Heart left ventricle (tissue), 16 donors: ENCODE measurements around the gene RAB7B. TPM values are rescaled to one million over a fixed set of nuclear protein-coding genes. Genes with fewer than 3 reads are reported as not detected.

Source experiments
- ATAC-seq, 4 donors: fragments of 200-7000 bp; cut with Tn5 transposase; one replicate each; pipeline ENCODE4 v1.9.1; 2020 to 2022; ENCODE audit warnings: moderate library complexity in 4 of 4, mild to moderate bottlenecking in 3 of 4, moderate number of reproducible peaks in 1 of 4
- DNase-seq, 5 donors: peaks; one replicate each; pipeline ENCODE4 v3.0.0-alpha.2; 2020
- H3K27ac ChIP-seq, 12 donors: fragments of 200-600 bp; sonication (generic) in 4 of 12; one replicate each; pipeline versions ENCODE4 v1.5.0 to v1.8.0; 2016 to 2022; ENCODE audit warnings: mild to moderate bottlenecking in 2 of 12
- H3K27me3 ChIP-seq, 9 donors: fragments of 200-600 bp; sonication (generic) in 2 of 9; one replicate each; pipeline versions ENCODE4 v1.5.1 to v1.8.0; 2016 to 2022; ENCODE audit warnings: mild to moderate bottlenecking in 3 of 9
- H3K36me3 ChIP-seq, 9 donors: fragments of 200-600 bp; sonication (generic) in 2 of 9; one replicate each; pipeline versions ENCODE4 v1.5.0 to v1.8.0; 2018 to 2022; ENCODE audit warnings: mild to moderate bottlenecking in 2 of 9
- H3K4me1 ChIP-seq, 12 donors: fragments of 200-600 bp; sonication (generic) in 4 of 12; one replicate each; pipeline versions ENCODE4 v1.5.0 to v1.8.0; 2016 to 2022; ENCODE audit warnings: mild to moderate bottlenecking in 3 of 12
- H3K4me3 ChIP-seq, 12 donors: fragments of 200-600 bp; sonication (generic) in 4 of 12; one replicate each; pipeline versions ENCODE4 v1.5.0 to v1.8.0; 2017 to 2022; ENCODE audit warnings: mild to moderate bottlenecking in 9 of 12, moderate library complexity in 4 of 12
- H3K9me3 ChIP-seq, 12 donors: fragments of 200-600 bp; sonication (generic) in 4 of 12; one replicate each; pipeline versions ENCODE4 v1.5.0 to v1.8.0; 2016 to 2022; ENCODE audit warnings: mild to moderate bottlenecking in 1 of 12
- POLR2A ChIP-seq, 2 donors: fragments of 450-650 bp; IDR thresholded peaks; one replicate each; pipeline ENCODE4 v1.6.1; 2017; ENCODE audit warnings: antibody characterized with exemption in 2 of 2, mild to moderate bottlenecking in 2 of 2, moderate library complexity in 2 of 2
- WGBS, 4 donors: extraction: QIAGEN DNeasy Blood & Tissue Kit in 2 of 4; methylation state at CpG; one replicate each; pipeline versions ENCODE4 v1.1.5 to v1.1.7; 2013 to 2018; 5-methylcytosine and 5-hydroxymethylcytosine counted together
- intact Hi-C, 10 donors: fragments of 100-400 bp; cut with DNase I; formaldehyde crosslinking; loops; one replicate each; pipeline versions ENCODE4 v1.11.1 to v1.14.2; 2022
- polyA plus RNA-seq, 2 donors: library from polyadenylated mRNA; stranded (reverse); fragments of 200-250 nt; gene quantifications; one replicate each; pipeline ENCODE4 v1.2.3, GENCODE V29; 2013
- total RNA-seq, 9 donors: library from RNA; depleted of rRNA in 2 of 9; stranded (reverse); fragments of >200 nt in 2 of 9; fragmentation: NEBNext Ultra II Directional in 3 of 9; extraction: Animal tissue kit (Norgen Biotek cat#: 25700) in 3 of 9; gene quantifications; one replicate each; pipeline versions ENCODE4 v1.1.0 to v1.2.4, GENCODE V29; 2016 to 2023
- TF ChIP-seq, protein P1 (sequence below), 12 donors: fragments of 200-600 bp; sonication (generic) in 4 of 12; IDR thresholded peaks; one replicate each; pipeline versions ENCODE4 v1.5.0 to v1.8.0; 2018 to 2022; ENCODE audit warnings: antibody characterized with exemption in 12 of 12, mild to moderate bottlenecking in 5 of 12
- donor health status: ischemic (EF 13 %, LVEDD 7.1; RV severe dilation, severe dysfunction).
- donor health status: healthy with polysubstance abuse.
- donor health status: DM: no; HTN: yes; CAD: no.
- donor health status: DM: no; HTN: no; CAD: no.
- donor health status: ischemic (EF 25% LVEDD 6.9; RV normal size, moderate dysfunction).
- donor health status: ischemic (EF 25% LVEDD 5.7; RV mildly dilated, moderate dysfunction).
- donor health status: healthy.
- donor health status: DM: yes; HTN: yes; CAD: no.
- donor health status: ischemic (EF 35%, LVEDD 5.7; RV mildly dilated, moderate dysfunction).
- donor health status: nonischemic (EF 11% LVEDD 7.7; RV severe dilation, severe dysfunction).
- donor health status: DM: yes; HTN: yes; CAD: no.
- donor health status: PGD.
- donor health status: ischemic (EF 29% LVEDD 5.4; RV normal size, mild dysfunction).
- donor health status: nonischemic (EF 23%, LVEDD 6.1; RV moderate dilation, normal function).

The RAB7B gene
- total and polyA plus RNA-seq, 11 donors, result 0.31 to 11.1 (median 1.1) TPM

DNA sequence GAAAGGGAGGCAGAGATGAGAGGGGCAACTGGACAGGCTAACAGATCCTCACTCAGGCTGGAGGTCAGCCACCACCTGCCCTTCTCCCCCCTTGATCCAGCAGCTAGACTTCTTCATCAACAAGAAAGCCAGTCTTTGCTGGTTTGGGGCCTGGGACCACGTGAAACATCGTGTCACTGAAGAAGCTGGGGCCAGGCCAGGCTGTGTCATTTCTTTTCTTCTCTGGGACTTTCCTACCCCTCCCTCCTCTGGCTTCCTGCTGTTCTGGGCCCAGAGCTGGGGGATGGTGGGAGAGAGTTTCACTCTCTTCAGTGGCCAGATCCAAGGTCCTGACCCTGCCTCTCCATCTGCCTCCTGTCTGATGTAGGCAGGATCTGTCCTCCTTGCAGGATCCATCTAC, 41.8 kb downstream of the RAB7B start:
- peak in 3 of 4 donors; percentile 27 to 69 (median 33) for ATAC-seq

DNA sequence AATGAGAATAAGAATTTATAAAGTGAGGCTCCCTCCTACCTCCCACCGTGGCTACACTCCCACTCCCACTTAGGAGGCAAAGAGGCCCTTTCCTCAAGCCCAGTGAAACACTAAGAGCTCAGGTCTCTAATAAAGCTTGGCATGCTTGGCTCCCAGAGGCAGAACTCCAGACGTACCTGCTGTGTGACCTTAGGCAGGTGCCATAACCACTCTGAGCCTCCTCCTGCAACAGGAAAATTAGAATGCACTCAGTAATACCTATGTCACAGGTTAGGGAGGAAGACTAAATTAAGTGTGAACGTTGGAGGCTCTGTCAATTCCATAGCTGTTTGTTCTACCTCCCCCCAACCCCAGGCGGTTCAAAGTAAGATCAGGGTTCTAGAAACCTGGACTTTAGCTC, 43.4 kb downstream of the RAB7B start:
- H3K4me3 ChIP-seq, result no peak overlapping the region
- H3K36me3 ChIP-seq, result no peaks in the 10 kb centered on the region
- DNase-seq (no peak), ATAC-seq (no peak)
- H3K9me3 ChIP-seq, result no peaks in the 10 kb centered on the region
- intact Hi-C loops, result loop anchor here in 2 of 10 donors (5.0 kb wide), 1 partner anchor 32 kb away; no protein-coding TSS in a partner anchor
- H3K27ac ChIP-seq, result no peak overlapping the region
- 87 to 90% (median 88%) methylated on average over 4 of the region's 4 CpGs for WGBS, 4 donors
- H3K4me1 ChIP-seq, result peaks cover 0 to 27% (median 16%) of the 10 kb centered on the region in 12 donors
- TF ChIP-seq POLR2A (IDR thresholded peaks at IDR 0.05), result no peak
- TF ChIP-seq, protein P1, sequence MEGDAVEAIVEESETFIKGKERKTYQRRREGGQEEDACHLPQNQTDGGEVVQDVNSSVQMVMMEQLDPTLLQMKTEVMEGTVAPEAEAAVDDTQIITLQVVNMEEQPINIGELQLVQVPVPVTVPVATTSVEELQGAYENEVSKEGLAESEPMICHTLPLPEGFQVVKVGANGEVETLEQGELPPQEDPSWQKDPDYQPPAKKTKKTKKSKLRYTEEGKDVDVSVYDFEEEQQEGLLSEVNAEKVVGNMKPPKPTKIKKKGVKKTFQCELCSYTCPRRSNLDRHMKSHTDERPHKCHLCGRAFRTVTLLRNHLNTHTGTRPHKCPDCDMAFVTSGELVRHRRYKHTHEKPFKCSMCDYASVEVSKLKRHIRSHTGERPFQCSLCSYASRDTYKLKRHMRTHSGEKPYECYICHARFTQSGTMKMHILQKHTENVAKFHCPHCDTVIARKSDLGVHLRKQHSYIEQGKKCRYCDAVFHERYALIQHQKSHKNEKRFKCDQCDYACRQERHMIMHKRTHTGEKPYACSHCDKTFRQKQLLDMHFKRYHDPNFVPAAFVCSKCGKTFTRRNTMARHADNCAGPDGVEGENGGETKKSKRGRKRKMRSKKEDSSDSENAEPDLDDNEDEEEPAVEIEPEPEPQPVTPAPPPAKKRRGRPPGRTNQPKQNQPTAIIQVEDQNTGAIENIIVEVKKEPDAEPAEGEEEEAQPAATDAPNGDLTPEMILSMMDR (IDR thresholded peaks at IDR 0.05), result no peak
- no peaks in the 10 kb centered on the region for H3K27me3 ChIP-seq

More for the DNA sequence above, 41.8 kb downstream of the RAB7B start:
- no peaks in the 10 kb centered on the region for H3K27me3 ChIP-seq
- WGBS, 4 donors, result 21 to 63% (median 28%) methylated on average over 2 of the region's 2 CpGs
- TF ChIP-seq POLR2A (IDR thresholded peaks at IDR 0.05), result no peak
- TF ChIP-seq, protein P1 (IDR thresholded peaks at IDR 0.05), result no peak
- H3K36me3 ChIP-seq, result no peaks in the 10 kb centered on the region
- H3K4me1 ChIP-seq, result peaks cover 0 to 27% (median 16%) of the 10 kb centered on the region in 12 donors
- intact Hi-C loops, result loop anchor here in 2 of 10 donors (5.0 kb wide), 1 partner anchor 34 kb away; no protein-coding TSS in a partner anchor
- H3K4me3 ChIP-seq, result no peak overlapping the region
- H3K9me3 ChIP-seq, result no peaks in the 10 kb centered on the region
- peak overlapping the region in 1 of 12 donors; percentile 25 for H3K27ac ChIP-seq
- peak in 1 of 5 donors; percentile 30 for DNase-seq

DNA sequence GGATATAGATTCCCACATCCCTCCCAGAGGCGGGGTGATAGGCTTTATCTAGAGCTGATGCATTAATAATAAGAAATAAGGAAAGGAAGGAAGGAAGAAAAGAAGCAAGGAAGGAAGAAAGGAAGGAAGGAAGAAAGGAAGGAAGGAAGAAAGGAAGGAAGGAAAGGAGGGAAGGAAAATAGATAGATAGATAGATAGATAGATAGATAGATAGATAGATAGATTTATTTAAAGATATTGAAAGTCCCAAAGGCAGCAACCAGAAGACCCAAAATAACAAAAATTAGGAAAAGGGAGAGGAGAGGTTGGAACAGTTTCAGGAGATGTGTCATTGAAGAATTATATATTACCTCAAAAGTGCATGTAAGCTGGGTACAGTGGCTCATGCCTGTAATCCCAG, 47.7 kb downstream of the RAB7B start:
- 84 to 86% (median 85%) methylated on average over 1 of the region's 1 CpG for WGBS, 4 donors
- DNase-seq, result no peak
- Histone ChIP-seq H3K4me3 (no peak overlapping the region), H3K9me3 (no peaks in the 10 kb centered on the region), H3K27ac (no peak overlapping the region), H3K36me3 (no peaks in the 10 kb centered on the region), H3K4me1 (peaks cover 0 to 18% (median 0%) of the 10 kb centered on the region in 12 donors), H3K27me3 (no peaks in the 10 kb centered on the region)
- ATAC-seq, result no peak
- intact Hi-C loops, result no loop called here
- TF ChIP-seq, protein P1 (IDR thresholded peaks at IDR 0.05), result no peak
- no peak for TF ChIP-seq POLR2A (IDR thresholded peaks at IDR 0.05)

DNA sequence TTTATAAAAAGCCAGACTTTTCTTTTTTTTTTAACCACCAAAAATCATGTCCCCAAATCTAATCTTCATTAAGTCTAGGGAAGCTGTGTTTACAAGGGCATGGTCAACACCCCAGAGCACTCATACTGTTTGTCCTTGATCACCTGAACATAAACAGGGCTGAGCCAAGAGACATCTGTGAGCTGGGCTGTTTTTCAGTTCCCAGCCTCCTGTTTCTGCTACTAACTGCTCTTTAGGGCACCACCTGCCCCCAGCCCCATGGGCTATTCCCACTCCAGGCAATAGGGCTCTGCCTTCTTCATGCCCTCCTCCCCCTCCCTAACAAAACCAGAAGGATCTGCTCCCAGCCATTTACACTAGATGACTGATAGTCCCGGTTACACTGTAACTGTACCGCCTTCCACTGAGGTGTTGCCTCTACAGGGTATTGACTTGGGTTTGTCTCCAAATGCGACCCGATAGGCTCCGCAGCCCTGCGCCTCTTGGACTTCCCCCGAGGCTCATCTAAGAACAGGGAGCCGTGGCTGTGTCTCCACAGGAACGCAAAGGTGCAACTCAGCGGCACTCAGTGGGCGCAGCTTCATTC, 48.3 kb downstream of the RAB7B start:
- Histone ChIP-seq H3K9me3 (no peaks in the 10 kb centered on the region), H3K27me3 (no peaks in the 10 kb centered on the region), H3K36me3 (no peaks in the 10 kb centered on the region), H3K27ac (no peak overlapping the region), H3K4me1 (peaks cover 0 to 18% (median 0%) of the 10 kb centered on the region in 12 donors), H3K4me3 (no peak overlapping the region)
- ATAC-seq (no peak), DNase-seq (no peak)
- TF ChIP-seq, protein P1 (IDR thresholded peaks at IDR 0.05), result no peak
- 84 to 88% (median 86%) methylated on average over 11 of the region's 11 CpGs for WGBS, 4 donors
- intact Hi-C loops, result no loop called here
